HepG2 (cell line): Measurements from ENCODE around the gene UBL7. TPM values are rescaled to one million over a fixed set of nuclear protein-coding genes. Genes with fewer than 3 reads are reported as not detected.

Experiments used
- ATF6 ChIP-seq: sonication (generic); formaldehyde crosslinking; conservative IDR thresholded peaks from 2 replicates; pipeline ENCODE4 v1.4.0; 2020; ENCODE audit warnings: missing genetic modification reagents
- CREM ChIP-seq, 2 experiments: sonication (generic) in 1 of 2; formaldehyde crosslinking in 1 of 2; IDR thresholded peaks; 2 replicates each; pipeline versions ENCODE4 v1.4.0 to v1.6.1; 2016 to 2020; ENCODE audit warnings: antibody characterized with exemption in 1 of 2, mild to moderate bottlenecking in 1 of 2, missing genetic modification reagents in 1 of 2
- KLF6 ChIP-seq: IDR thresholded peaks from 2 replicates; pipeline ENCODE4 v1.8.0; 2016; ENCODE audit warnings: missing biosample characterization, missing genetic modification reagents
- MIXL1 ChIP-seq: IDR thresholded peaks from 2 replicates; pipeline ENCODE4 v1.6.1; 2016
- MXD1 ChIP-seq: sonication (generic); formaldehyde crosslinking; IDR thresholded peaks from 2 replicates; pipeline ENCODE4 v1.4.0; 2020; ENCODE audit warnings: mild to moderate bottlenecking, missing genetic modification reagents
- PAWR ChIP-seq: sonication (generic); formaldehyde crosslinking; IDR thresholded peaks from 2 replicates; pipeline ENCODE4 v1.4.0; 2020; ENCODE audit warnings: missing genetic modification reagents, mild to moderate bottlenecking, borderline replicate concordance
- PBX2 ChIP-seq: IDR thresholded peaks from 2 replicates; pipeline ENCODE4 v1.6.1; 2016; ENCODE audit warnings: control low read depth
- PCBP2 ChIP-seq: fragments of 200-400 bp; formaldehyde crosslinking; optimal IDR thresholded peaks from 2 replicates; pipeline ENCODE3; 2018; ENCODE audit warnings: low read length, low read depth; ENCODE audit not compliant: poor library complexity, severe bottlenecking
- RBAK ChIP-seq: sonication (generic); formaldehyde crosslinking; IDR thresholded peaks from 2 replicates; pipeline ENCODE4 v1.5.1; 2020; ENCODE audit warnings: mild to moderate bottlenecking, missing genetic modification reagents
- SMAD9 ChIP-seq: sonication (generic); formaldehyde crosslinking; IDR thresholded peaks from 2 replicates; pipeline ENCODE4 v1.5.1; 2020; ENCODE audit warnings: mild to moderate bottlenecking, missing genetic modification reagents
- ZBTB42 ChIP-seq: sonication (generic); formaldehyde crosslinking; IDR thresholded peaks from 2 replicates; pipeline ENCODE4 v1.5.0; 2020; ENCODE audit warnings: mild to moderate bottlenecking, missing genetic modification reagents
- ZFAT ChIP-seq: sonication (generic); formaldehyde crosslinking; conservative IDR thresholded peaks from 2 replicates; pipeline ENCODE4 v1.8.1; 2023; ENCODE audit warnings: missing genetic modification reagents, inconsistent platforms
- ZNF10 ChIP-seq: sonication (generic); formaldehyde crosslinking; IDR thresholded peaks from 2 replicates; pipeline ENCODE4 v1.4.0; 2020; ENCODE audit warnings: mild to moderate bottlenecking, low read depth, missing genetic modification reagents, borderline replicate concordance
- ZNF225 ChIP-seq: sonication (generic); formaldehyde crosslinking; IDR thresholded peaks from 2 replicates; pipeline ENCODE4 v1.4.0; 2020; ENCODE audit warnings: mild to moderate bottlenecking, missing genetic modification reagents
- ZNF468 ChIP-seq: sonication (generic); formaldehyde crosslinking; IDR thresholded peaks from 2 replicates; pipeline ENCODE4 v1.8.0; 2022; ENCODE audit warnings: mild to moderate bottlenecking, moderate library complexity, missing genetic modification reagents
- ZNF841 ChIP-seq: sonication (generic); formaldehyde crosslinking; IDR thresholded peaks from 2 replicates; pipeline ENCODE4 v1.8.1; 2023; ENCODE audit warnings: missing genetic modification reagents, borderline replicate concordance
- polyA plus RNA-seq, 8 experiments: library from polyadenylated mRNA; depleted of rRNA in 3 of 8; stranded (reverse) in 7 of 8; unstranded in 1 of 8; fragments of >200 nt; fragmentation: Illumina TruSeq in 4 of 8; extraction: Trizol in 4 of 8; gene quantifications; 2 replicates each; pipeline versions ENCODE4 v1.2.1 to v1.2.3, GENCODE V29; 2011 to 2016; ENCODE audit warnings: low read depth in 4 of 8, missing spikeins in 1 of 8, mixed read lengths in 1 of 8; ENCODE audit not compliant: insufficient read depth in 1 of 8
- total RNA-seq, 5 experiments: library from RNA; depleted of rRNA; stranded (reverse); fragments of >200 nt; fragmentation: Illumina TruSeq; extraction: Trizol; gene quantifications; 2 replicates each; pipeline ENCODE4 v1.2.3, GENCODE V29; 2016; ENCODE audit warnings: low read depth in 1 of 5
- TF ChIP-seq, protein P1 (sequence below): sonication (generic); formaldehyde crosslinking; IDR thresholded peaks from 2 replicates; pipeline ENCODE4 v1.5.1; 2020; ENCODE audit warnings: mild to moderate bottlenecking, missing genetic modification reagents, borderline replicate concordance

UBL7 gene
- total and polyA plus RNA-seq, 2 of the 13 experiments (the other 11 are each of a cell fraction or from before 2014, with no cell fraction given), result 55.0 to 63.5 TPM

GRCh38 chr15:74460871-74461846 is at the start of gene UBL7 (continued):
- TF ChIP-seq, protein P1, sequence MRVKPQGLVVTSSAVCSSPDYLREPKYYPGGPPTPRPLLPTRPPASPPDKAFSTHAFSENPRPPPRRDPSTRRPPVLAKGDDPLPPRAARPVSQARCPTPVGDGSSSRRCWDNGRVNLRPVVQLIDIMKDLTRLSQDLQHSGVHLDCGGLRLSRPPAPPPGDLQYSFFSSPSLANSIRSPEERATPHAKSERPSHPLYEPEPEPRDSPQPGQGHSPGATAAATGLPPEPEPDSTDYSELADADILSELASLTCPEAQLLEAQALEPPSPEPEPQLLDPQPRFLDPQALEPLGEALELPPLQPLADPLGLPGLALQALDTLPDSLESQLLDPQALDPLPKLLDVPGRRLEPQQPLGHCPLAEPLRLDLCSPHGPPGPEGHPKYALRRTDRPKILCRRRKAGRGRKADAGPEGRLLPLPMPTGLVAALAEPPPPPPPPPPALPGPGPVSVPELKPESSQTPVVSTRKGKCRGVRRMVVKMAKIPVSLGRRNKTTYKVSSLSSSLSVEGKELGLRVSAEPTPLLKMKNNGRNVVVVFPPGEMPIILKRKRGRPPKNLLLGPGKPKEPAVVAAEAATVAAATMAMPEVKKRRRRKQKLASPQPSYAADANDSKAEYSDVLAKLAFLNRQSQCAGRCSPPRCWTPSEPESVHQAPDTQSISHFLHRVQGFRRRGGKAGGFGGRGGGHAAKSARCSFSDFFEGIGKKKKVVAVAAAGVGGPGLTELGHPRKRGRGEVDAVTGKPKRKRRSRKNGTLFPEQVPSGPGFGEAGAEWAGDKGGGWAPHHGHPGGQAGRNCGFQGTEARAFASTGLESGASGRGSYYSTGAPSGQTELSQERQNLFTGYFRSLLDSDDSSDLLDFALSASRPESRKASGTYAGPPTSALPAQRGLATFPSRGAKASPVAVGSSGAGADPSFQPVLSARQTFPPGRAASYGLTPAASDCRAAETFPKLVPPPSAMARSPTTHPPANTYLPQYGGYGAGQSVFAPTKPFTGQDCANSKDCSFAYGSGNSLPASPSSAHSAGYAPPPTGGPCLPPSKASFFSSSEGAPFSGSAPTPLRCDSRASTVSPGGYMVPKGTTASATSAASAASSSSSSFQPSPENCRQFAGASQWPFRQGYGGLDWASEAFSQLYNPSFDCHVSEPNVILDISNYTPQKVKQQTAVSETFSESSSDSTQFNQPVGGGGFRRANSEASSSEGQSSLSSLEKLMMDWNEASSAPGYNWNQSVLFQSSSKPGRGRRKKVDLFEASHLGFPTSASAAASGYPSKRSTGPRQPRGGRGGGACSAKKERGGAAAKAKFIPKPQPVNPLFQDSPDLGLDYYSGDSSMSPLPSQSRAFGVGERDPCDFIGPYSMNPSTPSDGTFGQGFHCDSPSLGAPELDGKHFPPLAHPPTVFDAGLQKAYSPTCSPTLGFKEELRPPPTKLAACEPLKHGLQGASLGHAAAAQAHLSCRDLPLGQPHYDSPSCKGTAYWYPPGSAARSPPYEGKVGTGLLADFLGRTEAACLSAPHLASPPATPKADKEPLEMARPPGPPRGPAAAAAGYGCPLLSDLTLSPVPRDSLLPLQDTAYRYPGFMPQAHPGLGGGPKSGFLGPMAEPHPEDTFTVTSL, result peak; percentile 52; the same call in 1 of the 2 replicates
- TF ChIP-seq ATF6 (CRISPR knock-in tag) (no peak), ZNF841 (no peak), MXD1 (0 out of 2 replicates have a peak, but pooled peaks have one; percentile 52), PBX2 (CRISPR knock-in tag) (no peak), KLF6 (CRISPR knock-in tag) (peak; percentile 62; the same call in 1 of the 2 replicates), ZBTB42 (CRISPR knock-in tag) (peak; percentile 75; the same call in 1 of the 2 replicates), ZFAT (CRISPR knock-in tag) (no peak), ZNF468 (CRISPR knock-in tag) (no peak), MIXL1 (CRISPR knock-in tag) (peak; percentile 86), PAWR (CRISPR knock-in tag) (no peak), CREM (IDR thresholded peaks at IDR 0.05) (peak; percentile 88), CREM (CRISPR knock-in tag; IDR thresholded peaks at IDR 0.05) (no peak), SMAD9 (no peak), ZNF10 (CRISPR knock-in tag) (no peak), ZNF225 (no peak), RBAK (CRISPR knock-in tag) (0 out of 2 replicates have a peak, but pooled peaks have one; percentile 31), PCBP2 (no peak)
